ENCODE results near the gene ARID1B. TPM values are rescaled to one million over a fixed set of nuclear protein-coding genes. Genes with fewer than 3 reads are reported as not detected.
A peak's percentile ranks its signal among the peaks of the same experiment; 100 is the strongest.

Gene ARID1B
- total RNA-seq, 1 donor from 2014 or later: 101 TPM

- Mint-ChIP-seq H3K27ac (ENCODE audit: unreplicated experiment) (no peak overlapping the region), H3K4me3 (no peak overlapping the region), H3K4me1 (peaks cover 16% of the 10 kb centered on the region), H3K36me3 (ENCODE audit: low read depth) (peaks cover 9% of the 10 kb centered on the region), H3K9me3 (no peaks in the 10 kb centered on the region), H3K27me3 (ENCODE audit: low read depth) (no peaks in the 10 kb centered on the region)
- no peak for DNase-seq (ENCODE audit: low read depth, low spot score)
- peak; percentile 51 for TF ChIP-seq CTCF (conservative IDR thresholded peaks at IDR 0.05)
These were observed 362.0 kb downstream of the ARID1B start for GRCh38 chr6:157139054-157139708.

GRCh38 chr6:157143171-157143889 is 366.2 kb downstream of the ARID1B start:
- H3K9me3 Mint-ChIP-seq: peaks cover 4% of the 10 kb centered on the region
- no peak overlapping the region for H3K27ac Mint-ChIP-seq (ENCODE audit: unreplicated experiment)
- H3K36me3 Mint-ChIP-seq (ENCODE audit: low read depth): peaks cover 19% of the 10 kb centered on the region
- TF ChIP-seq CTCF (conservative IDR thresholded peaks at IDR 0.05): no peak
- no peak overlapping the region for H3K4me3 Mint-ChIP-seq
- peaks cover 45% of the 10 kb centered on the region for H3K4me1 Mint-ChIP-seq
- peaks cover 3% of the 10 kb centered on the region for H3K27me3 Mint-ChIP-seq (ENCODE audit: low read depth)
- no peak for DNase-seq (ENCODE audit: low read depth, low spot score)

- peaks cover 51% of the 10 kb centered on the region for H3K4me1 Mint-ChIP-seq
- peaks cover 3% of the 10 kb centered on the region for H3K27me3 Mint-ChIP-seq (ENCODE audit: low read depth)
- H3K36me3 Mint-ChIP-seq (ENCODE audit: low read depth): peaks cover 23% of the 10 kb centered on the region
- TF ChIP-seq CTCF (conservative IDR thresholded peaks at IDR 0.05): no peak
- peaks cover 4% of the 10 kb centered on the region for H3K9me3 Mint-ChIP-seq
- H3K27ac Mint-ChIP-seq (ENCODE audit: unreplicated experiment): no peak overlapping the region
- DNase-seq (ENCODE audit: low read depth, low spot score): no peak
- H3K4me3 Mint-ChIP-seq: no peak overlapping the region
These were observed 367.0 kb downstream of the ARID1B start for GRCh38 chr6:157143890-157144798.

- Mint-ChIP-seq H3K36me3 (ENCODE audit: low read depth) (peaks cover 22% of the 10 kb centered on the region), H3K27ac (ENCODE audit: unreplicated experiment) (no peak overlapping the region), H3K4me3 (no peak overlapping the region), H3K4me1 (peaks cover 52% of the 10 kb centered on the region), H3K27me3 (ENCODE audit: low read depth) (peaks cover 3% of the 10 kb centered on the region), H3K9me3 (peaks cover 4% of the 10 kb centered on the region)
- DNase-seq (ENCODE audit: low read depth, low spot score): no peak
- no peak for TF ChIP-seq CTCF (conservative IDR thresholded peaks at IDR 0.05)
These were observed 367.8 kb downstream of the ARID1B start for GRCh38 chr6:157144859-157145568.

All from neural crest cell (in vitro differentiated cells).